Mesendoderm (in vitro differentiated cells): Measurements from ENCODE around the gene LCLAT1.

Source experiments
- DNase-seq: peaks from one replicate; pipeline ENCODE4 v3.0.0; 2013
- H2AK5ac ChIP-seq: 2 replicates; pipeline ENCODE4 v1.6.1; 2013; ENCODE audit warnings: low read length, inconsistent platforms
- H2BK120ac ChIP-seq: 2 replicates; pipeline ENCODE4 v1.6.1; 2013; ENCODE audit warnings: low read depth, mild to moderate bottlenecking, low read length, moderate library complexity, mixed read lengths
- H2BK15ac ChIP-seq: replicated peaks from 2 replicates; pipeline ENCODE4 v1.6.1; 2013; ENCODE audit warnings: low read depth, mild to moderate bottlenecking, moderate library complexity
- H2BK5ac ChIP-seq: 2 replicates; pipeline ENCODE4 v1.6.1; 2013; ENCODE audit warnings: low read length, inconsistent platforms
- H3K18ac ChIP-seq: 2 replicates; pipeline ENCODE4 v1.6.1; 2013; ENCODE audit warnings: mild to moderate bottlenecking, low read length, mixed read lengths
- H3K23ac ChIP-seq: one replicate; pipeline ENCODE4 v1.6.1; 2013; ENCODE audit warnings: low read length
- H3K27ac ChIP-seq: 2 replicates; pipeline ENCODE4 v1.5.1; 2013; ENCODE audit warnings: low read depth, mild to moderate bottlenecking, inconsistent platforms, low read length, moderate library complexity
- H3K27me3 ChIP-seq: 2 replicates; pipeline ENCODE4 v1.6.1; 2013; ENCODE audit warnings: low read length, control low read depth, mild to moderate bottlenecking, inconsistent platforms; ENCODE audit not compliant: insufficient read depth, poor library complexity
- H3K36me3 ChIP-seq: 2 replicates; pipeline ENCODE4 v1.6.1; 2013; ENCODE audit warnings: low read length, inconsistent platforms; ENCODE audit not compliant: control insufficient read depth, insufficient read depth
- H3K4ac ChIP-seq: one replicate; pipeline ENCODE4 v1.6.1; 2013; ENCODE audit warnings: low read depth, mild to moderate bottlenecking, low read length, moderate library complexity
- H3K4me1 ChIP-seq: 2 replicates; pipeline ENCODE4 v1.6.1; 2013; ENCODE audit warnings: low read depth, low read length, inconsistent platforms; ENCODE audit not compliant: control insufficient read depth
- H3K4me2 ChIP-seq: 2 replicates; pipeline ENCODE4 v1.6.1; 2013; ENCODE audit warnings: low read length
- H3K4me3 ChIP-seq: 2 replicates; pipeline ENCODE4 v1.5.1; 2013; ENCODE audit warnings: mild to moderate bottlenecking, low read length
- H3K56ac ChIP-seq: one replicate; pipeline ENCODE4 v1.6.1; 2013; ENCODE audit warnings: low read length
- H3K79me1 ChIP-seq: 2 replicates; pipeline ENCODE4 v1.6.1; 2013; ENCODE audit warnings: low read length, inconsistent platforms
- H3K79me2 ChIP-seq: 2 replicates; pipeline ENCODE4 v1.6.1; 2013; ENCODE audit warnings: mild to moderate bottlenecking, low read length; ENCODE audit not compliant: control insufficient read depth, insufficient read depth
- H3K9ac ChIP-seq: 2 replicates; pipeline ENCODE4 v1.6.1; 2013; ENCODE audit warnings: low read length, inconsistent platforms
- H4K5ac ChIP-seq: one replicate; pipeline ENCODE4 v1.6.1; 2013; ENCODE audit warnings: low read length
- H4K8ac ChIP-seq: one replicate; pipeline ENCODE4 v1.6.1; 2013; ENCODE audit warnings: low read depth, mild to moderate bottlenecking, control low read depth, low read length, moderate library complexity
- WGBS: extraction: QIAGEN DNeasy Blood & Tissue Kit; methylation state at CpG from one replicate; pipeline ENCODE4 v1.1.7; 2013; ENCODE audit warnings: low lambda C conversion rate, missing lambda C conversion rate; ENCODE audit not compliant: insufficient coverage; ENCODE audit errors: extremely low coverage; 5-methylcytosine and 5-hydroxymethylcytosine counted together

LCLAT1 gene

GRCh38 chr2:30487603-30488002 is 40.6 kb downstream of the LCLAT1 start:
- H3K18ac ChIP-seq, result no peak overlapping the region

GRCh38 chr2:30488012-30488659 is 41.1 kb downstream of the LCLAT1 start:
- Histone ChIP-seq H2BK5ac (no peak overlapping the region), H3K4me2 (no peak overlapping the region), H4K5ac (no peak overlapping the region), H2BK15ac (no peak overlapping the region), H3K56ac (no peak overlapping the region), H3K9ac (no peak overlapping the region), H3K79me1 (peaks cover 7% of the 10 kb centered on the region), H3K27me3 (no peaks in the 10 kb centered on the region), H3K18ac (no peak overlapping the region), H3K27ac (no peak overlapping the region), H3K79me2 (no peaks in the 10 kb centered on the region), H3K4me3 (no peak overlapping the region), H3K23ac (no peak overlapping the region), H2AK5ac (no peak overlapping the region), H3K4ac (no peak overlapping the region), H3K36me3 (no peaks in the 10 kb centered on the region), H3K4me1 (no peaks in the 10 kb centered on the region), H2BK120ac (no peak overlapping the region), H4K8ac (no peak overlapping the region)
- no CpG with 5 or more reads among the region's 1 CpG for WGBS
- DNase-seq, result no peak

More at GRCh38 chr2:30487603-30488002, 40.6 kb downstream of the LCLAT1 start:
- H3K4me2 ChIP-seq, result no peak overlapping the region
- H3K27me3 ChIP-seq, result no peaks in the 10 kb centered on the region
- no peak overlapping the region for H2AK5ac ChIP-seq
- H2BK120ac ChIP-seq, result no peak overlapping the region
- H3K56ac ChIP-seq, result no peak overlapping the region
- H3K4me1 ChIP-seq, result no peaks in the 10 kb centered on the region
- H3K79me1 ChIP-seq, result peaks cover 7% of the 10 kb centered on the region
- no peak overlapping the region for H3K4me3 ChIP-seq
- no peak overlapping the region for H4K5ac ChIP-seq
- H3K9ac ChIP-seq, result no peak overlapping the region
- H2BK5ac ChIP-seq, result no peak overlapping the region
- H3K4ac ChIP-seq, result no peak overlapping the region
- no peaks in the 10 kb centered on the region for H3K79me2 ChIP-seq
- H3K36me3 ChIP-seq, result no peaks in the 10 kb centered on the region
- no peak overlapping the region for H3K23ac ChIP-seq
- no peak overlapping the region for H2BK15ac ChIP-seq
- no peak for DNase-seq
- no peak overlapping the region for H4K8ac ChIP-seq
- H3K27ac ChIP-seq, result no peak overlapping the region

- Histone ChIP-seq H4K5ac (no peak overlapping the region), H2AK5ac (no peak overlapping the region), H3K4me3 (no peak overlapping the region), H4K8ac (no peak overlapping the region), H3K27me3 (no peaks in the 10 kb centered on the region), H3K4me1 (no peaks in the 10 kb centered on the region), H2BK120ac (no peak overlapping the region), H3K23ac (no peak overlapping the region), H3K4ac (no peak overlapping the region), H2BK15ac (no peak overlapping the region), H3K18ac (no peak overlapping the region), H3K56ac (no peak overlapping the region), H3K4me2 (no peak overlapping the region), H3K79me2 (peaks cover under 1% of the 10 kb centered on the region), H2BK5ac (no peak overlapping the region), H3K9ac (no peak overlapping the region), H3K79me1 (peaks cover 11% of the 10 kb centered on the region), H3K36me3 (no peaks in the 10 kb centered on the region), H3K27ac (no peak overlapping the region)
- no peak for DNase-seq
- WGBS, result no CpG with 5 or more reads among the region's 1 CpG
These were observed 44.2 kb downstream of the LCLAT1 start for GRCh38 chr2:30491225-30491624.

GRCh38 chr2:30492185-30492584 is 45.1 kb downstream of the LCLAT1 start:
- Histone ChIP-seq H3K4me3 (no peak overlapping the region), H3K56ac (no peak overlapping the region), H3K4me1 (no peaks in the 10 kb centered on the region), H4K8ac (no peak overlapping the region), H3K79me1 (peaks cover 9% of the 10 kb centered on the region), H3K18ac (no peak overlapping the region), H3K27ac (no peak overlapping the region), H2AK5ac (no peak overlapping the region), H3K36me3 (no peaks in the 10 kb centered on the region), H2BK15ac (no peak overlapping the region), H3K27me3 (no peaks in the 10 kb centered on the region), H4K5ac (no peak overlapping the region), H3K4ac (no peak overlapping the region), H2BK120ac (no peak overlapping the region), H2BK5ac (no peak overlapping the region), H3K9ac (no peak overlapping the region), H3K4me2 (no peak overlapping the region), H3K23ac (no peak overlapping the region), H3K79me2 (peaks cover 2% of the 10 kb centered on the region)
- WGBS, result no CpG with 5 or more reads among the region's 1 CpG
- DNase-seq, result no peak

GRCh38 chr2:30492619-30493018 is 45.6 kb downstream of the LCLAT1 start:
- H4K8ac ChIP-seq, result no peak overlapping the region
- H3K4me1 ChIP-seq, result no peaks in the 10 kb centered on the region
- H3K27ac ChIP-seq, result no peak overlapping the region
- H3K36me3 ChIP-seq, result no peaks in the 10 kb centered on the region
- H2BK120ac ChIP-seq, result no peak overlapping the region
- no CpG with 5 or more reads among the region's 1 CpG for WGBS
- H3K79me2 ChIP-seq, result peaks cover 2% of the 10 kb centered on the region
- no peak overlapping the region for H3K18ac ChIP-seq
- no peak overlapping the region for H2BK5ac ChIP-seq
- no peak overlapping the region for H3K56ac ChIP-seq
- no peak overlapping the region for H3K23ac ChIP-seq
- no peak overlapping the region for H4K5ac ChIP-seq
- no peak for DNase-seq
- H2BK15ac ChIP-seq, result no peak overlapping the region
- no peak overlapping the region for H3K4me3 ChIP-seq
- H3K4me2 ChIP-seq, result no peak overlapping the region
- no peaks in the 10 kb centered on the region for H3K27me3 ChIP-seq
- H3K79me1 ChIP-seq, result peaks cover 7% of the 10 kb centered on the region
- no peak overlapping the region for H3K9ac ChIP-seq
- no peak overlapping the region for H2AK5ac ChIP-seq
- no peak overlapping the region for H3K4ac ChIP-seq

- H2BK120ac ChIP-seq, result no peak overlapping the region
- H3K18ac ChIP-seq, result no peak overlapping the region
- H4K8ac ChIP-seq, result no peak overlapping the region
- H3K4me2 ChIP-seq, result no peak overlapping the region
- H3K4ac ChIP-seq, result no peak overlapping the region
- no peak for DNase-seq
- no peak overlapping the region for H4K5ac ChIP-seq
- H3K4me3 ChIP-seq, result no peak overlapping the region
- no peak overlapping the region for H2AK5ac ChIP-seq
- H3K23ac ChIP-seq, result no peak overlapping the region
- no peaks in the 10 kb centered on the region for H3K36me3 ChIP-seq
- peaks cover 6% of the 10 kb centered on the region for H3K79me1 ChIP-seq
- H3K4me1 ChIP-seq, result no peaks in the 10 kb centered on the region
- no peak overlapping the region for H3K56ac ChIP-seq
- no peak overlapping the region for H2BK5ac ChIP-seq
- no peak overlapping the region for H3K27ac ChIP-seq
- H3K79me2 ChIP-seq, result peaks cover 2% of the 10 kb centered on the region
- H2BK15ac ChIP-seq, result no peak overlapping the region
- no peak overlapping the region for H3K9ac ChIP-seq
- WGBS, result no CpG with 5 or more reads among the region's 1 CpG
- no peaks in the 10 kb centered on the region for H3K27me3 ChIP-seq
These were observed 46.4 kb downstream of the LCLAT1 start for GRCh38 chr2:30493440-30493839.
